HEK293 (cell line): ENCODE results near the gene SKOR2.

Experiments used
- CTCF ChIA-PET: fragments of 350-600 bp; formaldehyde crosslinking; extraction: SDS; loops from one replicate; lab custom pipeline; 2021; ENCODE audit warnings: antibody characterized with exemption; lab: Yijun Ruan, JAX
- POLR2A ChIA-PET: fragments of 300-600 bp; formaldehyde crosslinking; extraction: SDS; loops from one replicate; lab custom pipeline; 2020; ENCODE audit warnings: antibody characterized with exemption, inconsistent platforms; lab: Yijun Ruan, JAX
- H3K27ac ChIP-seq: fragments of 200-500 bp; sonication (Bioruptor generic); 2 replicates; pipeline ENCODE4 v1.5.1; 2014; ENCODE audit warnings: low read depth, low read length, control low read depth, inconsistent platforms; ENCODE audit errors: extremely low read depth
- H3K36me3 ChIP-seq, 2 experiments: fragments of 200-500 bp in 1 of 2; sonication (Bioruptor generic) in 1 of 2; 1 replicate in 1 of 2; 2 replicates in 1 of 2; pipeline ENCODE4 v1.5.1; 2014 to 2017; ENCODE audit warnings: inconsistent platforms in 2 of 2, low read length in 2 of 2; ENCODE audit not compliant: control insufficient read depth in 2 of 2, insufficient read depth in 1 of 2
- H3K4me1 ChIP-seq: fragments of 200-500 bp; sonication (Bioruptor generic); 2 replicates; pipeline ENCODE4 v1.5.1; 2014; ENCODE audit warnings: mild to moderate bottlenecking, low read length, inconsistent platforms; ENCODE audit not compliant: control insufficient read depth, insufficient read depth
- H3K4me3 ChIP-seq: 2 replicates; pipeline ENCODE4 v1.5.1; 2011; ENCODE audit warnings: low read depth, mild to moderate bottlenecking, control low read depth, low read length, moderate library complexity
- H3K9me3 ChIP-seq: fragments of 200-500 bp; sonication (Bioruptor generic); 2 replicates; pipeline ENCODE4 v1.5.1; 2014; ENCODE audit warnings: low read depth, low read length, inconsistent platforms; ENCODE audit not compliant: control insufficient read depth, insufficient read depth
- IKZF3 ChIP-seq: fragments of 450-650 bp; IDR thresholded peaks from 2 replicates; pipeline ENCODE4 v1.5.0; 2018; ENCODE audit warnings: missing biosample characterization, mild to moderate bottlenecking, missing genetic modification characterization, moderate library complexity
- TCF7L2 ChIP-seq: IDR thresholded peaks from 2 replicates; pipeline ENCODE4 v1.6.1; 2011; ENCODE audit warnings: low read depth, mild to moderate bottlenecking, inconsistent platforms, low read length, moderate library complexity, borderline replicate concordance
- ZBTB7A ChIP-seq: fragments of 450-650 bp; formaldehyde crosslinking; IDR thresholded peaks from 2 replicates; pipeline ENCODE4 v1.5.1; 2016; ENCODE audit warnings: low read depth, missing biosample characterization, missing genetic modification characterization
- ZFP3 ChIP-seq: fragments of 450-650 bp; formaldehyde crosslinking; IDR thresholded peaks from 2 replicates; pipeline ENCODE4 v1.5.1; 2016; ENCODE audit warnings: low read depth, missing biosample characterization, missing genetic modification characterization
- ZFP41 ChIP-seq: fragments of 450-650 bp; formaldehyde crosslinking; IDR thresholded peaks from 2 replicates; pipeline ENCODE4 v1.5.1; 2016; ENCODE audit warnings: missing biosample characterization, missing genetic modification characterization, borderline replicate concordance
- ZNF292 ChIP-seq: fragments of 450-650 bp; formaldehyde crosslinking; IDR thresholded peaks from 2 replicates; pipeline ENCODE4 v1.5.1; 2016; ENCODE audit warnings: low read depth, missing biosample characterization, missing genetic modification characterization, borderline replicate concordance
- ZNF394 ChIP-seq: fragments of 450-650 bp; formaldehyde crosslinking; IDR thresholded peaks from 2 replicates; pipeline ENCODE4 v1.5.1; 2016; ENCODE audit warnings: missing biosample characterization, missing genetic modification characterization, mild to moderate bottlenecking, moderate library complexity, borderline replicate concordance
- ZNF423 ChIP-seq: fragments of 450-650 bp; formaldehyde crosslinking; IDR thresholded peaks from 2 replicates; pipeline ENCODE4 v1.5.1; 2016; ENCODE audit warnings: missing biosample characterization, missing genetic modification characterization
- ZNF549 ChIP-seq: fragments of 450-650 bp; IDR thresholded peaks from 2 replicates; pipeline ENCODE4 v1.5.1; 2018; ENCODE audit warnings: missing biosample characterization, missing genetic modification characterization, mild to moderate bottlenecking, inconsistent platforms, moderate library complexity
- ZNF571 ChIP-seq: fragments of 450-650 bp; formaldehyde crosslinking; IDR thresholded peaks from 2 replicates; pipeline ENCODE4 v1.5.0; 2017; ENCODE audit warnings: missing biosample characterization, missing genetic modification characterization
- ZNF610 ChIP-seq: fragments of 450-650 bp; formaldehyde crosslinking; IDR thresholded peaks from 2 replicates; pipeline ENCODE4 v1.5.1; 2016; ENCODE audit warnings: missing biosample characterization, missing genetic modification characterization, borderline replicate concordance
- TF ChIP-seq, protein P1 (sequence below): fragments of 450-650 bp; formaldehyde crosslinking; IDR thresholded peaks from 2 replicates; pipeline ENCODE4 v1.5.1; 2016; ENCODE audit warnings: missing biosample characterization, missing genetic modification characterization
- TF ChIP-seq, protein P2 (sequence below): fragments of 450-650 bp; formaldehyde crosslinking; IDR thresholded peaks from 2 replicates; pipeline ENCODE4 v1.5.1; 2016; ENCODE audit warnings: missing biosample characterization, missing genetic modification characterization
- TF ChIP-seq, protein P3 (sequence below): fragments of 450-650 bp; formaldehyde crosslinking; IDR thresholded peaks from 2 replicates; pipeline ENCODE4 v1.5.1; 2016; ENCODE audit warnings: missing biosample characterization, missing genetic modification characterization

Gene SKOR2

DNA sequence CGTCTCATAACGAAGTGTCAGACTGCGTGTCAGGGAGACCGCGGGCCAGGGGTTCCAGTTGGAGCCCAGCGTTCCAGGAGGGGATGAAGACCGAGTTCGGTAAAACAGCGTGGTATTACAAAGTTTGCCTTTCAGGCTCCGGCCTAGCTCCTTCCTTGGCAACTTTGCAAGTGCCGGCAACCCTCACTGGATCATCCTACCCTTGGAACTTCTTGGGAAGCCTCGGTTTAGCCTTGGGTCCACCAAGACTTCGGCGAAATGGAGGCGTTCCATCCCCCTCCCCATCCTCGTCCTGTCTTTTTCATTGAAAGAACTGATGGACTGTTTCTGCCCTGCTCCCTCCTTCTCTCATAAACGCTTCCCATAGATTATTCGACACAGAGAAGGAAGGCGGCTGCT is 10.4 kb upstream of the SKOR2 start:
- Histone ChIP-seq H3K4me3 (no peak overlapping the region), H3K36me3 (no peaks in the 10 kb centered on the region), H3K4me1 (no peaks in the 10 kb centered on the region), H3K27ac (no peak overlapping the region), H3K9me3 (no peaks in the 10 kb centered on the region)
- CTCF ChIA-PET: interaction anchor here (0.6 to 1.3 kb wide), 9 partner anchors 12 to 685 kb away, joined by 3 to 5 read pairs (median 3); no protein-coding TSS in a partner anchor
- POLR2A ChIA-PET: no interaction called here
- TF ChIP-seq ZFP41 (tag by site-specific recombination) (no peak), ZNF423 (tag by site-specific recombination) (no peak), ZFP3 (tag by site-specific recombination) (no peak), ZNF610 (no peak), ZNF292 (tag by site-specific recombination) (no peak), ZNF549 (tag by site-specific recombination) (no peak)
- TF ChIP-seq, protein P1, sequence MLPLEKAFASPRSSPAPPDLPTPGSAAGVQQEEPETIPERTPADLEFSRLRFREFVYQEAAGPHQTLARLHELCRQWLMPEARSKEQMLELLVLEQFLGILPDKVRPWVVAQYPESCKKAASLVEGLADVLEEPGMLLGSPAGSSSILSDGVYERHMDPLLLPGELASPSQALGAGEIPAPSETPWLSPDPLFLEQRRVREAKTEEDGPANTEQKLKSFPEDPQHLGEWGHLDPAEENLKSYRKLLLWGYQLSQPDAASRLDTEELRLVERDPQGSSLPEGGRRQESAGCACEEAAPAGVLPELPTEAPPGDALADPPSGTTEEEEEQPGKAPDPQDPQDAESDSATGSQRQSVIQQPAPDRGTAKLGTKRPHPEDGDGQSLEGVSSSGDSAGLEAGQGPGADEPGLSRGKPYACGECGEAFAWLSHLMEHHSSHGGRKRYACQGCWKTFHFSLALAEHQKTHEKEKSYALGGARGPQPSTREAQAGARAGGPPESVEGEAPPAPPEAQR (tag by site-specific recombination): no peak

DNA sequence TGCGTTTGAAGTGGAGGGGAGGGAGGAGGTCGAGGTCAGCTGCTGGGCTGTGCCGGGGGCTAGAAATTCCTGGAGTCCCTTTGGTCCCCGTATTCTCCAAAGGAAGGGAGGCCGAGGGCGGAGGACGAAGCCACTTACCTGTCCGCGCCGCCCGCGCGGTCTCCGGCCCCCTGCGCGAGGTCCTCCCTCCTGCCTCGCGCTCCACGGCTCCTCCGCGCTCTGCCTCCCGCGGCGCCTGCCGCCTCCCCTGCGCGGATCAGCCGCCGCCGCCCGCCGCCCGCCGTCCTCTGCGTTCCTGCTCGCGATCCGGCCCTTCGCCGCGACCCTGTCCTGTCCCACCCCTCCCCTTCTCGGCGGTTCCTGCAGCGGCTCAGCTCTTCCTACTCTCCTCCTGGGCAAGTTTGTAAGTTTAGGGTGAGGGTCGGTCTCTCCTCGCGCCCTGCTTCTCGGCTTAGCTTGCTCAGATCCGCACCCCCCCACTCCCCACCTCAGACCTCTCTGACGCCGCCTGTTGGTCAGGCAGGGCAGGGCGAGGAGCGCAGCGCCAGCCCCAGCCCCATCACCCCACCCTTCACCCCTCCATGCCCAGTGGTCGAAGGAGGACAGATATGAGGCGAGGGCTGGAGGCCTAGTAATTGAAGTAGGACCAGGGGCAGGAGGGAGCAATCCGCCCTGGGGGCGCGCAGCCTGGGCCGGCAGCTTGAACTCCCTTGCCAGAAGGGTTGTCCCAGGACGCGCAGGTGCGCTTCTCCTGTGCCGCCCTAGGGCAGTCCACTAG is 9.7 kb upstream of the SKOR2 start:
- H3K27ac ChIP-seq: no peak overlapping the region
- H3K36me3 ChIP-seq: no peaks in the 10 kb centered on the region
- ChIA-PET CTCF (interaction anchor here (0.5 to 1.7 kb wide), 11 partner anchors 11 to 161 kb away, joined by 3 to 5 read pairs (median 3); no protein-coding TSS in a partner anchor), POLR2A (no interaction called here)
- no peaks in the 10 kb centered on the region for H3K4me1 ChIP-seq
- no peak overlapping the region for H3K4me3 ChIP-seq
- no peaks in the 10 kb centered on the region for H3K9me3 ChIP-seq
- TF ChIP-seq ZBTB7A (tag by site-specific recombination): no peak
- TF ChIP-seq ZNF394 (tag by site-specific recombination): no peak
- TF ChIP-seq TCF7L2: no peak
- TF ChIP-seq ZNF571 (tag by site-specific recombination): no peak

DNA sequence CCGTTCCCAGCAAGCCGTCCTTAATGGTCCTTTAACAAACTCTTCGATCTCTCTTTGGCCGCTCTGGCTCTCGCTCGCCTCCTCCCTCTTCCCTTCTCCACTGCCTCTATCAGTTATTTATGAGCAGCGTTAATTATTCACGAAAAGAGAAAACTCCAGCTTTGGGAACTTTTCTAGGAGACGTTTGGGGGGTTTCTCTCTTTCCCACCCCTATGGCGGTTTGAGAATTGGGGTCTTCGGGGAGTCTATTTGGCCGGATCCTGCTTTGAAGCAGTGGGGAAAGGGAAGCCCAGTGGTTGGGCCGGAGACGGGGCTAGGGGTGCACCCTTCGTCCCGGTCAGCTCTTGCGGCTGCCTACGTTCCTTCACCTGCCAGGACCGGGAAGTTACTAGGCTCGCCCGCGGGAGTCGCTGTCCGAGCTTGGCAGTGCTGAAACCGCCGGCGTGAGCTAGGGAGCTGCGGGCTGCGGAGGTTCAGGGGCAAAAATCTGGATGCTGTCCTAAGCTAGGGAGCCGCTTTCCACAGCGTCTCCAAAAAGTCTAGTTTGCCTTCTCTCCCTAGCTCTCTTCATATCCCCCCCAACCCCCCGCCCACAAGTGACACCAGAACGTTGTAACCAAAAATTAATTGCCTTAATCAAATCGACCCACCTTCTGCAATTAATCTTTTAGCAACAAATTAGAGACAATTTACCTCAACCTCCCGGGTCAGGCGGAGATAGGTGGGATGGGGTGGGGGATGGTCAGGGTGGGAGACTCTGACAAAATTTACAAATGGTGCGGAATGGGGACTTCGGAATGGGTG is 8.9 kb upstream of the SKOR2 start:
- ChIA-PET POLR2A (no interaction called here), CTCF (interaction anchor here (0.5 to 1.7 kb wide), 6 partner anchors 17 to 496 kb away, joined by 3 to 4 read pairs (median 3); no protein-coding TSS in a partner anchor)
- H3K27ac ChIP-seq: no peak overlapping the region
- H3K36me3 ChIP-seq: no peaks in the 10 kb centered on the region
- no peak overlapping the region for H3K4me3 ChIP-seq
- no peaks in the 10 kb centered on the region for H3K9me3 ChIP-seq
- TF ChIP-seq, protein P2, sequence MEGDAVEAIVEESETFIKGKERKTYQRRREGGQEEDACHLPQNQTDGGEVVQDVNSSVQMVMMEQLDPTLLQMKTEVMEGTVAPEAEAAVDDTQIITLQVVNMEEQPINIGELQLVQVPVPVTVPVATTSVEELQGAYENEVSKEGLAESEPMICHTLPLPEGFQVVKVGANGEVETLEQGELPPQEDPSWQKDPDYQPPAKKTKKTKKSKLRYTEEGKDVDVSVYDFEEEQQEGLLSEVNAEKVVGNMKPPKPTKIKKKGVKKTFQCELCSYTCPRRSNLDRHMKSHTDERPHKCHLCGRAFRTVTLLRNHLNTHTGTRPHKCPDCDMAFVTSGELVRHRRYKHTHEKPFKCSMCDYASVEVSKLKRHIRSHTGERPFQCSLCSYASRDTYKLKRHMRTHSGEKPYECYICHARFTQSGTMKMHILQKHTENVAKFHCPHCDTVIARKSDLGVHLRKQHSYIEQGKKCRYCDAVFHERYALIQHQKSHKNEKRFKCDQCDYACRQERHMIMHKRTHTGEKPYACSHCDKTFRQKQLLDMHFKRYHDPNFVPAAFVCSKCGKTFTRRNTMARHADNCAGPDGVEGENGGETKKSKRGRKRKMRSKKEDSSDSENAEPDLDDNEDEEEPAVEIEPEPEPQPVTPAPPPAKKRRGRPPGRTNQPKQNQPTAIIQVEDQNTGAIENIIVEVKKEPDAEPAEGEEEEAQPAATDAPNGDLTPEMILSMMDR (tag by site-specific recombination): no peak
- TF ChIP-seq, protein P3, sequence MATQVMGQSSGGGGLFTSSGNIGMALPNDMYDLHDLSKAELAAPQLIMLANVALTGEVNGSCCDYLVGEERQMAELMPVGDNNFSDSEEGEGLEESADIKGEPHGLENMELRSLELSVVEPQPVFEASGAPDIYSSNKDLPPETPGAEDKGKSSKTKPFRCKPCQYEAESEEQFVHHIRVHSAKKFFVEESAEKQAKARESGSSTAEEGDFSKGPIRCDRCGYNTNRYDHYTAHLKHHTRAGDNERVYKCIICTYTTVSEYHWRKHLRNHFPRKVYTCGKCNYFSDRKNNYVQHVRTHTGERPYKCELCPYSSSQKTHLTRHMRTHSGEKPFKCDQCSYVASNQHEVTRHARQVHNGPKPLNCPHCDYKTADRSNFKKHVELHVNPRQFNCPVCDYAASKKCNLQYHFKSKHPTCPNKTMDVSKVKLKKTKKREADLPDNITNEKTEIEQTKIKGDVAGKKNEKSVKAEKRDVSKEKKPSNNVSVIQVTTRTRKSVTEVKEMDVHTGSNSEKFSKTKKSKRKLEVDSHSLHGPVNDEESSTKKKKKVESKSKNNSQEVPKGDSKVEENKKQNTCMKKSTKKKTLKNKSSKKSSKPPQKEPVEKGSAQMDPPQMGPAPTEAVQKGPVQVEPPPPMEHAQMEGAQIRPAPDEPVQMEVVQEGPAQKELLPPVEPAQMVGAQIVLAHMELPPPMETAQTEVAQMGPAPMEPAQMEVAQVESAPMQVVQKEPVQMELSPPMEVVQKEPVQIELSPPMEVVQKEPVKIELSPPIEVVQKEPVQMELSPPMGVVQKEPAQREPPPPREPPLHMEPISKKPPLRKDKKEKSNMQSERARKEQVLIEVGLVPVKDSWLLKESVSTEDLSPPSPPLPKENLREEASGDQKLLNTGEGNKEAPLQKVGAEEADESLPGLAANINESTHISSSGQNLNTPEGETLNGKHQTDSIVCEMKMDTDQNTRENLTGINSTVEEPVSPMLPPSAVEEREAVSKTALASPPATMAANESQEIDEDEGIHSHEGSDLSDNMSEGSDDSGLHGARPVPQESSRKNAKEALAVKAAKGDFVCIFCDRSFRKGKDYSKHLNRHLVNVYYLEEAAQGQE (tag by site-specific recombination): peak; percentile 92
- TF ChIP-seq IKZF3 (tag by site-specific recombination): no peak
- TF ChIP-seq ZNF549 (tag by site-specific recombination): peak; percentile 94
- H3K4me1 ChIP-seq: no peaks in the 10 kb centered on the region
